ENCODE measurements around the gene ACY1.

DNA sequence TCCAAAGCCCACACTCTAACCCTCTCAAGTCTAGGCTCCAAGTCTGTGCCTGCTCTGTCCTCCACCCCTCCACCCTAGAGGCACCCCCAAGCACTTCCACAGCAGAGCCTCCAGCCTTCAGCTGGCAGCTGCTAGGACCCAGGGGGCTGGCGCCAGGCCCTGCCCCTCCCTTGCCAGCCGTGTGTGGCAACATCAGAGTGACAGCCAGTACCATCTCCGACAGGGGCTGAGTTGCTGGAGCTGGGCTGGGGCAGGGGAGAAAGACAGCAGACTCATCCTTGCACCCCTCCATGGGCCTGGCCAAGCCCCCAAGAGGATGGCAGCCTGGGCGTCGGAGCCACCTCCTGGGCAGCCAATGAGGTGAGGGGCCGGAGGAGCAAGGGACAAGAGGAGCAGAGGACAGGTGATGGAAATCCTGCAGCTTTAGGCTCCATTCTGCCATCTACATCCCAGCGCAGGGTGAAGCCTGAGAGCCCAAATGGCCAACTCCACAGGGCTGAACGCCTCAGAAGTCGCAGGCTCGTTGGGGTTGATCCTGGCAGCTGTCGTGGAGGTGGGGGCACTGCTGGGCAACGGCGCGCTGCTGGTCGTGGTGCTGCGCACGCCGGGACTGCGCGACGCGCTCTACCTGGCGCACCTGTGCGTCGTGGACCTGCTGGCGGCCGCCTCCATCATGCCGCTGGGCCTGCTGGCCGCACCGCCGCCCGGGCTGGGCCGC, 28.0 kb upstream of the ACY1 start, which contains the start of gene GPR62:
- TF ChIP-seq CTCF (IDR thresholded peaks at IDR 0.05): no peak
- no peak for TF ChIP-seq EP300 (IDR thresholded peaks at IDR 0.05)
- TF ChIP-seq POLR2A (IDR thresholded peaks at IDR 0.05): no peak
